Ureter (tissue), 1 donor: Measurements from ENCODE around the gene PRPF6. TPM values are rescaled to one million over a fixed set of nuclear protein-coding genes. Genes with fewer than 3 reads are reported as not detected.
A peak's percentile ranks its signal among the peaks of the same experiment; 100 is the strongest.

Experiments used
- DNase-seq: peaks from one replicate; pipeline ENCODE4 v3.0.0-alpha.2; 2020; ENCODE audit warnings: low spot score
- total RNA-seq: library from RNA; stranded (reverse); gene quantifications from one replicate; pipeline ENCODE4 v1.2.4, GENCODE V29; 2023
- donor health status: DM: yes; HTN: yes; CAD: no.

PRPF6 gene
- 75.0 TPM for total RNA-seq

- DNase-seq, result peak; percentile 95
Measured at GRCh38 chr20:63980806-63981728, at the start of gene PRPF6. PRPF6 (plus strand) TSS chr20:63981132; CDS start chr20:63981246, 114 bp downstream.

DNA sequence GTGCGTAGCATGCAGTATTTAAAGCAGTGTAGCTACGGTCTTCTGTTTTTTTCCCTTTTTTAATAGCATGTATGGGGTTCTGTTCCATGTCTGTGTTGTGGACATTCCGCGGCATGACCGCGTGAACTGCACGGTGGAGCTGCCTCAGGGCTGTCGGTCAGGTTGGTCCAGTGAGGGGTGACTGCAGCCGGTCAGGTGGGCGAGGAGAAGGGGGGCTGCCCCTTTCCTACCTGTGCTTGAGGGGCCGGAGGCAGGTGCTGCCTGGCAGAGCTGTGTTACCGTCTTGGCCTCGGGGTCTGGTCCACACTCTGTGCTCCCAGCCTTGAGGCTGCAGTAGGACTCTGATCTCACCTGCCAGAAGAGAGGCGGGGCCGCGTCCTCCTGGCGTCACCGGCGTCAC, 49.2 kb upstream of the PRPF6 start:
- DNase-seq, result no peak

DNA sequence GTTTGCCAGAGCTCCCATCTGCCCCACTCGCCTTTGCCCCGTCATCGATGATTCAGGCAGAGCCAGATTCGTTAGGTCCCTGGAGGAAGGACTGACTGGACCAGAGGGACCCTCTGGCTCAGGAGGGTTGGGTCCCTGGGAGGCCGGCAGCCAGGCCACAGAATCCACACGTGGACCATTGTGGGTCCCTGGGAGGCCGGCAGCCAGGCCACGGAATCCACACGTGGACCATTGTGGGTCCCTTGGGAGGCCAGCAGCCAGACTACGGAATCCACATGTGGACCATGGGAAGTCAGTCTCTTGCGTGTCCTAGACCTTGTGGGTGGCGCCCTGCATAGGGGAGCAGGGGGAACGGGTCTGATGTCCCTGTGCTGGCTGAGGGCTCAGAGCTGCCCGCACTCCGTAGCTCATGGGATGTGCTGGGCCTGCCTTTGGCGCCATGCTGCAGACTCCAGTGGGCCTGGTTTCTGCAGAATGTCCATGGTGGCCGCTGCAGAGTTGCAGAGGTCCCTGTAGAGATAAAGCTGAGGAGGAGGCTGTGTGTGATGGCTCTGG, 48.2 kb upstream of the PRPF6 start:
- DNase-seq, result no peak

GRCh38 chr20:63933646-63934045, 47.3 kb upstream of the PRPF6 start:
- DNase-seq, result no peak

GRCh38 chr20:63934271-63935068, 46.5 kb upstream of the PRPF6 start:
- DNase-seq, result no peak

DNA sequence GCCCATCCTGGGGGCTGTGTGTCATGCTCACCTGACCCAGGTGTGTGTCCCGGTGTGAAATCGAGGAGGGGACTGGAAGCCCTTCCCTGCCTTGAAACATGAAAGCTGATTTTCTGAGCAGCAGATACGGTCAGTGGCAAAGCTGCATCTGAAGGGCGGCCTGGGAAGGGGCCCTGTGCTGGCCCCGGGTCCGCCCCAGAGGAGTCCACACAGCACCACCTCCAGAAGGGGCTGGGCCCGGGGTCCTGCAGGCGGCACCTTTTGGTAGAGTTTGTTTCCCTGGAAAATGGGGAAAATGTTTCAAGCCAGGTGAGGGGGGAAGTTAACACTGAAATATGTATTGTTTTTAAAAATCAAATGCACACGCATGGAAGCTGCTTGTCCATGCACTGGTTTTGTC, 45.5 kb upstream of the PRPF6 start:
- no peak for DNase-seq

DNA sequence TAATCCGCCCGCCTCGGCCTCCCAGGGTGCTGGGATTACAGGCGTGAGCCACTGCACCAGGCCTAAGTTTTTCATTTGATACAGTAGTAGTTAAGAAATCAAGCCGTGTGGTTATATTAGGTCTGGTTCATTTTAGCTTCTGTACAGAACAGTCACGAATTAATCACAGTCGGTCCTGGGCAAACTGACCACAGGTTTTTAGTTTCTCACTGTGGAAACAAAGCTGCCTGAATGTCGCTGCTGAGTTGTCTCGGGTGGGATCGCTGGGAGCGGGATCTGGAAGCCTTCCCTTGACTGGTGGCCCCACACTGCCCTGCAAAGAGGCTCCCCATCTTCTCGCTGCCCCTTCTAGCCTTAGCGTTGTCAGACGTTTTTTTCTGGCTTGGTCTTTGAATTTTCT, 43.3 kb upstream of the PRPF6 start:
- no peak for DNase-seq

DNA sequence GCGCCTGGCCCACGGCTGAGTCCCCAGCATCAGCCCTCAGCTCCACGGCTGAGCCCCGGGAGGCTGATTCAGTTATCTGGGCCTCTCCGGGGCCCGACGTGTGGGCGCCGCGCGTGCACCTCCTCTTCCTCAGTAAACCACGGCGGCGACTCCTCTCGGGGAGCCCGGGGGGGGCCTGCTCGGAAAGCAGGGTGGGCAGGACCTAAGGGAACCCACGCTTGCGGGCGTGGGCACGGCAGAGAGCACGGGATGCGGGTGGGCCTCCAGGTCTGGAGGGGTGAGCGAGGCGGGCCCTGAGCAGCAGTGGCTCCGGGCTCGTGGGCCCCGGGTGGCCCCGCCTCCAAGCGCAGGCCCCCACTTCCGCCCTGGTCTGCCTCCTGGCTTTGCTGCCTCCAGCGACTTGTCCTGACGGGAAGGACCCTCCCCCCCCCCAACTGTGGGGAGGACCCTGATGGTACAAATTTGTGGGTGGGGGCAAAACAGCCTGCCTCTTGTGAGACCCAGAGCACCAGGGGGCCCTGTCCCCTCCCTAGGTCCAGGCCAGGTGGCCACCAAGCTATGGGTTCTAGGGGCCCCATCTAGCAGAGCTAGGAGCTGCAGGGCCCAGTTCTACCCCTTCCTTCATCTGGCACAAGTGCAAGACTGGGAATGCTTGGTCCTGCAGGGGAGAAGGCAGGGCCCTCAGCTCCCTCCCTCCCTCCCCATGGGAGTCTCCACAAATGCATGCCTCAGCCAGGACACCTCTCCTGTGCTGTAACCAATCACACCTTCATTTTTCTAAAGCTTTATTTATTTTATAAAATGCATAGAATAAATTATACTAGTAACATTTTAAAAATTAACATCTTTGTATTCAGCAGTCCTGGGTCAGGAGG, 41.6 kb upstream of the PRPF6 start:
- no peak for DNase-seq

- no peak for DNase-seq
Measured at GRCh38 chr20:63940071-63940471, 40.9 kb upstream of the PRPF6 start.

- DNase-seq, result no peak
Measured at GRCh38 chr20:63940472-63941266, 40.3 kb upstream of the PRPF6 start.

DNA sequence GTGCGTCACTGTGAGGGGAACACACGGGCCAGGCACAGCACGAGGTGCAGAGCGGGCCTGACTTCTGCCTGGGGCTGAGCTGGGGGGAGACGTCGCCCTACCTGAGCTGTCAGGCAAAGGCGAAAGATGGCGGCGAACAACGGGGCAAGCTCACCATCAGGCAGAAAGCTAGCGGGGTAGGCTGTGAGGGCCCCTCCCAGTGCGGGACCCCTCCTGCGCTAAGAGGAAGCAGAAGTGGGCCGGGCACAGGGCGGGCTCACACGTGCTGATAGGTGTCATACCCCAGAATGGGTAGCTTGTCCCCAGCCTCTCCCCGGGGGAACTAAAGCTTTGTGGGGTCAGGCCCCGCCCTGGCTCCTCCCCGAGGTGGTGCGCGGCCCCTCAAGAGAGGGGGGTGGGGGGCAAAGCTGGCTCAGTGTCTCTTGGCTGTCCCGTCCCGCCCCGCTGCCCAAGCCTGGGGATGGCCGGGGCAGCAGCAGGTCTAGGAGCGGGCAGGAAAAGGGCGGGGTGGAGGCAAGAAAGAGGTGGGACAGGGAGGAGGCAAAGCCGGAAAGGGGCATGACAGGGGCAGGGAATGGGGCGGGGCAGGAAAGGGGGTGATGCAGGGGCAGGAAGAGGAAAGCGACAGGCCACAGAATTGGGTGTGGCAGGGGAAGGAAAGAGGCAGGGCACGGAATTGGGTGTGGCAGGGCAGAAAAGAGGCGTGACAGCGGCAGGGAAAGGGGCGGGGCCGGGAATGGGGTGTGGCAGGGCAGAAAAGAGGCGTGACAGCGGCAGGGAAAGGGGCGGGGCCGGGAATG, 39.5 kb upstream of the PRPF6 start:
- peak; percentile 76 for DNase-seq

DNA sequence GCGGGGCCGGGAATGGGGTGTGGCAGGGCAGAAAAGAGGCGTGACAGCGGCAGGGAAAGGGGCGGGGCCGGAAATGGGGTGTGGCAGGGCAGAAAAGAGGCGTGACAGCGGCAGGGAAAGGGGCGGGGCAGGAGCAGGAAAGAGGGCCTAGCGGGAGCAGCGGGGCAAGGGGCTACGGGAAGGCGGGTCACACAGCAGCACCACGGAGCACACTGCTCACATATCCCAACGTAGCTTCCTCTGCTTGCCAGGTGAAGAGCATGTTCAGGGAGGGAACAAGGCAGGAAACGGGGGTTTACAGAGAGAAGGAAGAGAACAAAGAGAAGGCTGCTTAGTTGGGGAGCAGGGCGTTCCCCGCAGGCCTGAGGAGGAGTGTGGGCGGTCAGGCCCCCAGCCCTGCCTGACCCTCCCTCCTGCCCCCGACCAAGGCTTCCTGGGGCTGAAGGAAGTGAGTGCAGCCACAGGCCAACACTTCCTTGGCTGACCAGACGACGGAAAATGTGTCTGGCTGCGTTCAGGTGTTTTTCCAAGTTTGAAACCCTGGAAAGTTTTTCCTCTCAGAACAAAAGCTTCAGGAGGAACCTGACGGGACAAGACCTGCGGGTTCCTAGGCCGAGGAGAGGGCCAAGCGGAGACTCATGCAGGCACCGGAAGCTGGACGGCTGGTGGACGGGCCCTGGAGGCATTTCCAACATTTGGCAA, 38.5 kb upstream of the PRPF6 start:
- peak; percentile 57 for DNase-seq

GRCh38 chr20:63942969-63943807, 37.7 kb upstream of the PRPF6 start:
- DNase-seq, result no peak

- DNase-seq, result no peak
Measured at GRCh38 chr20:63943808-63944077, 37.2 kb upstream of the PRPF6 start.

GRCh38 chr20:63944078-63944941, 36.6 kb upstream of the PRPF6 start:
- DNase-seq, result no peak

GRCh38 chr20:63945031-63945658, 35.8 kb upstream of the PRPF6 start:
- DNase-seq, result no peak
